CD14-positive monocyte (primary cell): ENCODE measurements around the gene GNAT2. TPM values are rescaled to one million over a fixed set of nuclear protein-coding genes. Genes with fewer than 3 reads are reported as not detected.

Experiments used
- DNase-seq, 3 donors: peaks; one replicate each; pipeline ENCODE4 v3.0.0-alpha.2; 2011 to 2022
- H2AFZ ChIP-seq: 2 replicates; pipeline ENCODE4 v1.6.0; 2012; ENCODE audit warnings: mild to moderate bottlenecking, low read depth, low read length, inconsistent platforms; ENCODE audit not compliant: insufficient read depth, poor library complexity, severe bottlenecking
- H3K27ac ChIP-seq, 2 donors: 1 replicate in 1 of 2; 2 replicates in 1 of 2; pipeline ENCODE4 v1.5.1; 2012 to 2013; ENCODE audit warnings: low read length in 2 of 2, control low read depth in 1 of 2, inconsistent platforms in 1 of 2, low read depth in 1 of 2, mild to moderate bottlenecking in 1 of 2
- H3K27me3 ChIP-seq, 2 donors: one replicate each; pipeline versions ENCODE4 v1.6.0 to v1.6.1; 2011 to 2013; ENCODE audit warnings: low read length in 2 of 2; ENCODE audit not compliant: control insufficient read depth in 2 of 2, insufficient read depth in 2 of 2
- H3K36me3 ChIP-seq, 2 donors: replicated peaks in 1 of 2; 1 replicate in 1 of 2; 2 replicates in 1 of 2; pipeline versions ENCODE4 v1.5.1 to v1.6.1; 2012 to 2013; ENCODE audit warnings: low read length in 2 of 2, control low read depth in 1 of 2, inconsistent platforms in 1 of 2, mild to moderate bottlenecking in 1 of 2; ENCODE audit not compliant: insufficient read depth in 2 of 2, control insufficient read depth in 1 of 2
- H3K4me1 ChIP-seq, 2 donors: 1 replicate in 1 of 2; 2 replicates in 1 of 2; pipeline versions ENCODE4 v1.5.1 to v1.6.1; 2012 to 2013; ENCODE audit warnings: low read length in 2 of 2, control low read depth in 1 of 2, inconsistent platforms in 1 of 2, mild to moderate bottlenecking in 1 of 2, moderate library complexity in 1 of 2; ENCODE audit not compliant: insufficient read depth in 2 of 2, control insufficient read depth in 1 of 2
- H3K4me2 ChIP-seq: replicated peaks from 2 replicates; pipeline ENCODE3; 2012; ENCODE audit warnings: low read length, moderate library complexity, mild to moderate bottlenecking; ENCODE audit not compliant: poor library complexity, severe bottlenecking; ENCODE audit errors: extremely low read depth
- H3K4me3 ChIP-seq, 3 experiments: fragments of 200-600 bp in 1 of 3; sonication (generic) in 1 of 3; replicated peaks in 1 of 3; 1 replicate in 2 of 3; 2 replicates in 1 of 3; pipeline ENCODE4 v1.5.1; 2011 to 2013; ENCODE audit warnings: low read length in 3 of 3, mild to moderate bottlenecking in 3 of 3, control low read depth in 2 of 3, low read depth in 2 of 3, inconsistent platforms in 1 of 3, moderate library complexity in 1 of 3
- H3K79me2 ChIP-seq: 2 replicates; pipeline ENCODE4 v1.6.0; 2012; ENCODE audit warnings: mild to moderate bottlenecking, control low read depth, inconsistent platforms, low read length, moderate library complexity; ENCODE audit not compliant: insufficient read depth
- H3K9ac ChIP-seq: 2 replicates; pipeline ENCODE4 v1.6.0; 2017; ENCODE audit warnings: low read length, mild to moderate bottlenecking; ENCODE audit not compliant: insufficient read depth, poor library complexity, severe bottlenecking
- H3K9me3 ChIP-seq, 2 donors: replicated peaks in 1 of 2; 1 replicate in 1 of 2; 2 replicates in 1 of 2; pipeline versions ENCODE4 v1.5.1 to v1.6.1; 2012 to 2013; ENCODE audit warnings: low read length in 2 of 2, control low read depth in 1 of 2; ENCODE audit not compliant: control insufficient read depth in 1 of 2, insufficient read depth in 1 of 2
- H4K20me1 ChIP-seq: 2 replicates; pipeline ENCODE4 v1.6.0; 2012; ENCODE audit warnings: mild to moderate bottlenecking, low read length, control low read depth, moderate library complexity; ENCODE audit not compliant: insufficient read depth
- H3K27ac Mint-ChIP-seq, 7 donors: one replicate each; pipeline ENCODE4 v1.8.0; 2020; ENCODE audit warnings: mild to moderate bottlenecking in 7 of 7, mixed read lengths in 7 of 7, moderate library complexity in 6 of 7, inconsistent platforms in 2 of 7
- H3K27me3 Mint-ChIP-seq, 3 donors: one replicate each; pipeline ENCODE4 v1.8.0; 2021 to 2022; ENCODE audit warnings: low read depth in 3 of 3, mild to moderate bottlenecking in 3 of 3, mixed read lengths in 3 of 3, moderate library complexity in 3 of 3, inconsistent platforms in 1 of 3
- H3K36me3 Mint-ChIP-seq, 2 donors: one replicate each; pipeline ENCODE4 v1.8.0; 2020; ENCODE audit warnings: mixed read lengths in 2 of 2, inconsistent platforms in 1 of 2, mild to moderate bottlenecking in 1 of 2
- H3K4me1 Mint-ChIP-seq: one replicate; pipeline ENCODE4 v1.8.0; 2020; ENCODE audit warnings: mild to moderate bottlenecking, mixed read lengths
- H3K4me3 Mint-ChIP-seq, 2 donors: one replicate each; pipeline ENCODE4 v1.8.0; 2020; ENCODE audit warnings: mild to moderate bottlenecking in 2 of 2, mixed read lengths in 2 of 2, moderate library complexity in 1 of 2
- H3K9me3 Mint-ChIP-seq, 7 donors: one replicate each; pipeline ENCODE4 v1.8.0; 2020 to 2022; ENCODE audit warnings: mixed read lengths in 7 of 7, mild to moderate bottlenecking in 6 of 7, moderate library complexity in 6 of 7, inconsistent platforms in 2 of 7
- WGBS: methylation state at CpG from one replicate; pipeline ENCODE4 v1.1.5; 2013; ENCODE audit warnings: missing lambda C conversion rate; ENCODE audit not compliant: insufficient coverage; 5-methylcytosine and 5-hydroxymethylcytosine counted together
- intact Hi-C, 2 donors: fragments of 100-400 bp; cut with micrococcal nuclease; formaldehyde crosslinking; loops; one replicate each; pipeline versions ENCODE4 v1.15.0 to v1.15.1; 2023
- polyA plus RNA-seq, 3 donors: library from polyadenylated mRNA; depleted of rRNA in 1 of 3; unstranded in 2 of 3; stranded (reverse) in 1 of 3; fragments of 300-500 nt in 2 of 3; fragments of >200 nt in 1 of 3; fragmentation: Illumina TruSeq in 2 of 3; gene quantifications; 1 replicate in 2 of 3; 2 replicates in 1 of 3; pipeline ENCODE4 v1.2.3, GENCODE V29; 2012 to 2021
- TF ChIP-seq, protein P1 (sequence below): fragments of 200-600 bp; IDR thresholded peaks from one replicate; pipeline ENCODE4 v1.8.0; 2022; ENCODE audit warnings: antibody characterized with exemption, mild to moderate bottlenecking

GNAT2 gene
- polyA plus RNA-seq, 3 donors = 0.05 TPM; not detected in 2

DNA sequence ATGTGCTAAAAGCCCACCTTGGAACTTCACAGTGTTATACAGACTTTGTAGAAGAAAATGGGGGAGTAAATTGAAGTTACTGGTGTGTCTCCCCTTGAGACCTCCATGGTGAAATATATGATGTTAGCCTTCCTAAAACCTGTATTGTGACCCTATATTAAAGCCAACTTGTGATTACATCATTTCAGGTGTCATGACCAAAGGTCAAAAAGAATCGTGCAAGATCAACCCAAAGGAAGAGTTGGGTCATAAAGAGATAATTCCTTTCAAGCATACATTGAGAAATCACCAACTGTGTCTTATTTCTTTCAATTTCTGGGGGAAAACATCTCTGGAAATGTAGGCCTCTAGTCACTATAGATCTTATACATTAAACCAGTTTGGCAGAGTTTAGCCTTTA lies 34.6 kb downstream of the GNAT2 start:
- Histone ChIP-seq H3K9me3 (no peaks in the 10 kb centered on the region), H3K27me3 (no peaks in the 10 kb centered on the region), H3K9ac (no peak overlapping the region), H3K4me3 (no peak overlapping the region), H3K27ac (peak overlapping the region in 1 of 2 donors; percentile 46), H2AFZ (no peak overlapping the region), H3K36me3 (peaks cover 82 to 100% of the 10 kb centered on the region in 2 donors), H4K20me1 (peaks cover 55% of the 10 kb centered on the region), H3K79me2 (peaks cover 20% of the 10 kb centered on the region), H3K4me1 (peaks cover 0 to 7% of the 10 kb centered on the region in 2 donors), H3K4me2 (no peak overlapping the region)
- peaks cover 0 to 1% (median 0%) of the 10 kb centered on the region in 3 donors for H3K27me3 Mint-ChIP-seq
- no CpG with 5 or more reads among the region's 1 CpG for WGBS
- no peak overlapping the region for H3K4me3 Mint-ChIP-seq
- peak overlapping the region in 1 of 7 donors; percentile 52 for H3K27ac Mint-ChIP-seq
- no peak for DNase-seq
- peaks cover 73 to 96% of the 10 kb centered on the region in 2 donors for H3K36me3 Mint-ChIP-seq
- intact Hi-C loops = loop anchor here in 1 of 2 donors (5.0 kb wide), 1 partner anchor 32 kb away; no protein-coding TSS in a partner anchor
- peaks cover 10% of the 10 kb centered on the region for H3K4me1 Mint-ChIP-seq
- TF ChIP-seq, protein P1, sequence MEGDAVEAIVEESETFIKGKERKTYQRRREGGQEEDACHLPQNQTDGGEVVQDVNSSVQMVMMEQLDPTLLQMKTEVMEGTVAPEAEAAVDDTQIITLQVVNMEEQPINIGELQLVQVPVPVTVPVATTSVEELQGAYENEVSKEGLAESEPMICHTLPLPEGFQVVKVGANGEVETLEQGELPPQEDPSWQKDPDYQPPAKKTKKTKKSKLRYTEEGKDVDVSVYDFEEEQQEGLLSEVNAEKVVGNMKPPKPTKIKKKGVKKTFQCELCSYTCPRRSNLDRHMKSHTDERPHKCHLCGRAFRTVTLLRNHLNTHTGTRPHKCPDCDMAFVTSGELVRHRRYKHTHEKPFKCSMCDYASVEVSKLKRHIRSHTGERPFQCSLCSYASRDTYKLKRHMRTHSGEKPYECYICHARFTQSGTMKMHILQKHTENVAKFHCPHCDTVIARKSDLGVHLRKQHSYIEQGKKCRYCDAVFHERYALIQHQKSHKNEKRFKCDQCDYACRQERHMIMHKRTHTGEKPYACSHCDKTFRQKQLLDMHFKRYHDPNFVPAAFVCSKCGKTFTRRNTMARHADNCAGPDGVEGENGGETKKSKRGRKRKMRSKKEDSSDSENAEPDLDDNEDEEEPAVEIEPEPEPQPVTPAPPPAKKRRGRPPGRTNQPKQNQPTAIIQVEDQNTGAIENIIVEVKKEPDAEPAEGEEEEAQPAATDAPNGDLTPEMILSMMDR = no peak
- no peaks in the 10 kb centered on the region for H3K9me3 Mint-ChIP-seq

DNA sequence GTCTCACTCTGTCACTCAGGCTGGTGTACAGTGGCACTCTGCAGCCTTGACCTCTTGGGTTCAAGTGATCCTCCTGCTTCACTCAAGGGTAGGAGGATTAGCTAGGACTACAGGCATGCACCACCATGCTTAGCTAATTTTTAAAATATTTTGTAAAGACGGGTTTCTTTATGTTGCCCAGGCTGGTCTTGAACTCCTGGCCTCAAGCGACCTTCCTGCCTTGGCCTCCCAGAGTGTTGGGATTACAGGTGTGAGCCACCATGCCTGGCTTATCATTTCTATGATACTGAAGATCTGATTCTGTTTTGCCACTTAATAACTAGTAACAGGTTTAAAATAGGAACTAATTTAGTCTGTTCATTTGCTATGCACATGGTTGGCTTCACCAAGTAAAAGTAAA lies 37.4 kb downstream of the GNAT2 start:
- 100% methylated on average over 1 of the region's 2 CpGs for WGBS
- no peaks in the 10 kb centered on the region for H3K4me1 ChIP-seq
- H4K20me1 ChIP-seq = peaks cover 80% of the 10 kb centered on the region

More for the DNA sequence above, 37.4 kb downstream of the GNAT2 start:
- peaks cover 80 to 98% of the 10 kb centered on the region in 2 donors for H3K36me3 ChIP-seq
- DNase-seq = no peak
- no peak overlapping the region for H3K4me2 ChIP-seq
- intact Hi-C loops = no loop called here
- H3K9ac ChIP-seq = no peak overlapping the region
- Mint-ChIP-seq H3K9me3 (no peaks in the 10 kb centered on the region), H3K36me3 (peaks cover 65 to 95% of the 10 kb centered on the region in 2 donors), H3K27me3 (peaks cover 0 to 1% (median 0%) of the 10 kb centered on the region in 3 donors), H3K4me3 (no peak overlapping the region), H3K27ac (no peak overlapping the region), H3K4me1 (no peaks in the 10 kb centered on the region)
- H3K79me2 ChIP-seq = peaks cover 43% of the 10 kb centered on the region
- H3K4me3 ChIP-seq = no peak overlapping the region
- H3K27me3 ChIP-seq = no peaks in the 10 kb centered on the region
- no peaks in the 10 kb centered on the region for H3K9me3 ChIP-seq
- TF ChIP-seq, protein P1 = no peak
- H3K27ac ChIP-seq = no peak overlapping the region
- no peak overlapping the region for H2AFZ ChIP-seq
